SHP77 (cell line): ENCODE data around the gene ST6GALNAC1.

Experiments
- DNase-seq, 2 experiments: peaks; one replicate each; lab custom pipeline; 2025; lab: John Stamatoyannopoulos, UW

Gene ST6GALNAC1

DNA sequence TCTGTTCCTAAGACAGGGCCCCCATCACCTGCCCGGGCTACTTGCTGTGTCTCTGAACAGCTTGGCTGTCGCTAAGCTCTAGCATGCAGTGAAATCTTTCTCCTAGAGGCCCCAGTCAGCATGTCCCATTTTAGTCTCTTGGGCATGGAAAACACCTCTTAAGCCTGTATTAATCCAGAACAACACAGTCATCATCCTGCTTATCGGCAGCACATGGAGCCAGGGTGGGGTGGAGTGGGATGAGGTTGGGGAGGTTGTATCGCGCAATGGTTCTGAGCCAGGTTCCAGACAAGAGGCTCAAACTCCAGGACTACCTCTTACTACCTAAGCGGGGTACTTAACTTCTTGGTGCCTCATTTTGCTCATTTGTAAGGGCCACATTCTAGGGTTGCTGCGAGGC, 65.7 kb downstream of the ST6GALNAC1 start:
- no peak for DNase-seq

DNA sequence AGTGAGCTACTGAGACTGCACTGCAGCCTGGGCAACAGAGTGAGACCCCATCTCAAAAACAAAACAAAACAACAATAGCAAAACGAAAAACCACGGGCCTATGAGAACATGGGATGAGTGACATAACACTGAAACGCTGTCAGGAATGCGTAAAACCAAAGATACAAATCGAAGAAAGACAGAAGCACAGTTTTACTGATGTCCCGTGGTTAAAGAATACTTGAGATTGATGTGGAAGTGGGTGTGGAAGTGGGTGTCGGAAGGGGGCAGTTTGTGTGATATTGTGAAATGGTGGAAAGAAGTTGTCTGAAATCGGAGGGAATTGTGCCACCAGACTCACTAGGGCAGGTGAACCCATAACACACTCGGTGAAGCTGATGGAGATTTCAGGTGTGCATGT, 67.4 kb downstream of the ST6GALNAC1 start:
- DNase-seq = no peak

DNA sequence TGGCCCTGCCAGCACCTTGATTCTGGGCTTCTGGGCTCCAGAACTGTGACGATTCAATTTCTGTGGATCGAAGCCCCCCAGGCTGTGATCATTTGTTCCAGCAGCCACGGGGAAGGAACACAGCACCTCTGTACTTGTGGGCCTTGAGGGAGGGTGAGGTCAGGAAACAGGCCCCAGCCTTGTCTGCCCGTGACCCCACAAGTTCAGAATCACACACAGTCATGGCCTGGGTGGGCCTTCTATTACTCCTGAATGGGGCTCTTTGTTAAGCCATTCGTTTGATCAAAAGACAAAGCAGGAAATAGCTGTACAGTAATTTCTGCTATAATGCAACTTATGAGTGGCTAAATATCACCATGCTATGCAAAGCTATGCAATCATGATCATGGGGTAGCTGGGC, 68.0 kb downstream of the ST6GALNAC1 start:
- no peak for DNase-seq
